Endothelial cell of umbilical vein (primary cell): ENCODE measurements around the gene BCO1. TPM values are rescaled to one million over a fixed set of nuclear protein-coding genes. Genes with fewer than 3 reads are reported as not detected.

Experiments used
- BruUV-seq: library from RNA; stranded (reverse); fragments of 400-500 nt; replicated peaks from 2 replicates; lab custom pipeline; 2021; lab: Mats Ljungman, UMichigan
- CTCF ChIA-PET: fragments of 300-600, 350-600 bp; sonication (Branson Sonifier 250); formaldehyde crosslinking; loops from one replicate; lab custom pipeline; 2021; ENCODE audit warnings: antibody characterized with exemption, inconsistent platforms; lab: Charles Lee
- POLR2A ChIA-PET: fragments of 300-600, 350-600 bp; sonication (Branson Sonifier 250); formaldehyde crosslinking; loops from one replicate; lab custom pipeline; 2021; ENCODE audit warnings: antibody characterized with exemption, inconsistent platforms; lab: Charles Lee
- DNase-seq: peaks from one replicate; pipeline ENCODE4 v3.0.0-alpha.2; 2011; ENCODE audit warnings: low read depth, low spot score
- FAIRE-seq: peaks from 2 replicates; lab custom pipeline; 2011; peaks lifted over from hg19 to GRCh38; lab: Jason Lieb, UNC
- H2AFZ ChIP-seq: 2 replicates; pipeline ENCODE4 v1.6.0; 2012; ENCODE audit warnings: low read depth, low read length, control low read depth, inconsistent platforms
- H3K27ac ChIP-seq: 2 replicates; pipeline ENCODE4 v1.5.1; 2011; ENCODE audit warnings: low read depth, mild to moderate bottlenecking, control low read depth, low read length, moderate library complexity; ENCODE audit not compliant: insufficient read depth
- H3K27me3 ChIP-seq, 2 experiments: 2 replicates each; pipeline versions ENCODE4 v1.6.0 to v1.6.1; 2011; ENCODE audit warnings: low read length in 2 of 2, mixed read lengths in 1 of 2; ENCODE audit not compliant: control insufficient read depth in 2 of 2, insufficient read depth in 2 of 2
- H3K36me3 ChIP-seq, 2 experiments: 2 replicates in 1 of 2; 3 replicates in 1 of 2; pipeline ENCODE4 v1.5.1; 2011; ENCODE audit warnings: low read length in 2 of 2, mild to moderate bottlenecking in 1 of 2, moderate library complexity in 1 of 2; ENCODE audit not compliant: control insufficient read depth in 2 of 2, insufficient read depth in 2 of 2; ENCODE audit errors: extremely low read depth in 1 of 2
- H3K4me1 ChIP-seq: 3 replicates; pipeline ENCODE4 v1.5.1; 2011; ENCODE audit warnings: mild to moderate bottlenecking, low read length; ENCODE audit not compliant: control insufficient read depth, insufficient read depth; ENCODE audit errors: extremely low read depth
- H3K4me2 ChIP-seq: 2 replicates; pipeline ENCODE4 v1.6.1; 2011; ENCODE audit warnings: low read length, control low read depth, mixed read lengths; ENCODE audit not compliant: insufficient read depth
- H3K4me3 ChIP-seq, 3 experiments: fragments of 200-600 bp in 1 of 3; sonication (generic), shearing (Covaris generic) in 1 of 3; replicated peaks in 1 of 3; 2 replicates each; pipeline ENCODE4 v1.5.1; 2011 to 2016; ENCODE audit warnings: control low read depth in 3 of 3, low read length in 3 of 3, mild to moderate bottlenecking in 2 of 3, inconsistent platforms in 1 of 3, low read depth in 1 of 3, moderate library complexity in 1 of 3; ENCODE audit not compliant: insufficient read depth in 1 of 3
- H3K79me2 ChIP-seq: 2 replicates; pipeline ENCODE4 v1.6.0; 2012; ENCODE audit warnings: low read length, inconsistent platforms; ENCODE audit not compliant: control insufficient read depth, insufficient read depth
- H3K9ac ChIP-seq: replicated peaks from 2 replicates; pipeline ENCODE3; 2011; ENCODE audit warnings: low read length, control low read depth; ENCODE audit not compliant: insufficient read depth; ENCODE audit errors: extremely low read depth
- H3K9me1 ChIP-seq: replicated peaks from 3 replicates; pipeline ENCODE4 v1.6.0; 2011; ENCODE audit warnings: mild to moderate bottlenecking, low read length; ENCODE audit not compliant: control insufficient read depth, insufficient read depth; ENCODE audit errors: extremely low read depth
- H3K9me3 ChIP-seq: replicated peaks from 2 replicates; pipeline ENCODE4 v1.5.1; 2012; ENCODE audit warnings: low read length, inconsistent platforms; ENCODE audit not compliant: control insufficient read depth, insufficient read depth
- H4K20me1 ChIP-seq: replicated peaks from 2 replicates; pipeline ENCODE3; 2011; ENCODE audit warnings: mild to moderate bottlenecking, low read length; ENCODE audit not compliant: control insufficient read depth, insufficient read depth; ENCODE audit errors: extremely low read depth
- CTCF ChIP-seq, 2 donors: IDR thresholded peaks; 1 replicate in 1 of 2; 2 replicates in 1 of 2; pipeline ENCODE4 v1.5.1; 2011; ENCODE audit warnings: low read length in 2 of 2, mild to moderate bottlenecking in 2 of 2, moderate library complexity in 2 of 2, control low read depth in 1 of 2, inconsistent platforms in 1 of 2, low read depth in 1 of 2; ENCODE audit not compliant: insufficient read depth in 1 of 2; ENCODE audit errors: extremely low read depth in 1 of 2
- EZH2 ChIP-seq: IDR thresholded peaks from 2 replicates; pipeline ENCODE4 v1.6.1; 2012; ENCODE audit warnings: borderline replicate concordance, low read depth, mild to moderate bottlenecking, moderate library complexity, low read length, inconsistent platforms; ENCODE audit not compliant: severe bottlenecking
- FOS ChIP-seq: IDR thresholded peaks from 2 replicates; pipeline ENCODE4 v1.6.1; 2011; ENCODE audit warnings: mild to moderate bottlenecking, low read length, moderate library complexity, borderline replicate concordance; ENCODE audit not compliant: insufficient read depth
- GATA2 ChIP-seq: IDR thresholded peaks from 2 replicates; pipeline ENCODE4 v1.7.0; 2011; ENCODE audit warnings: low read depth, mild to moderate bottlenecking, moderate library complexity, mixed read lengths, low read length; ENCODE audit not compliant: insufficient read length, insufficient read depth
- JUN ChIP-seq: IDR thresholded peaks from 2 replicates; pipeline ENCODE4 v1.6.1; 2011; ENCODE audit warnings: borderline replicate concordance, low read depth; ENCODE audit not compliant: insufficient read length, insufficient read depth
- MAX ChIP-seq: IDR thresholded peaks from 2 replicates; pipeline ENCODE4 v1.6.1; 2011; ENCODE audit not compliant: insufficient read depth, insufficient read length
- MYC ChIP-seq: IDR thresholded peaks from one replicate; pipeline ENCODE4 v1.6.1; 2011; ENCODE audit warnings: mild to moderate bottlenecking, low read depth, low read length
- POLR2A ChIP-seq: IDR thresholded peaks from 2 replicates; pipeline ENCODE4 v1.6.1; 2012; ENCODE audit warnings: low read depth, mild to moderate bottlenecking, control low read depth, low read length
- POLR2AphosphoS5 ChIP-seq: IDR thresholded peaks from 2 replicates; pipeline ENCODE4 v1.6.1; 2012; ENCODE audit warnings: low read depth, mild to moderate bottlenecking, control low read depth, low read length, moderate library complexity; ENCODE audit not compliant: insufficient read depth
- dilution Hi-C: fragments of 300-500 bp; cut with MboI; formaldehyde crosslinking; loops from one replicate; pipeline ENCODE4 v1.15.0; 2019; ENCODE audit warnings: low sequenced_read_pairs; ENCODE audit not compliant: extremely low pct_ligation_motif_present
- intact Hi-C: fragments of 100-400 bp; cut with micrococcal nuclease; formaldehyde crosslinking; loops from one replicate; pipeline ENCODE4 v1.10.0; 2022
- polyA plus RNA-seq, 4 experiments: library from polyadenylated mRNA; depleted of rRNA in 3 of 4; stranded (reverse) in 3 of 4; unstranded in 1 of 4; fragments of >200 nt; gene quantifications; 2 replicates each; pipeline versions ENCODE4 v1.2.1 to v1.2.3, GENCODE V29; 2011 to 2012; ENCODE audit warnings: missing spikeins in 1 of 4
- total RNA-seq: library from RNA; stranded (reverse); gene quantifications from 2 replicates; pipeline ENCODE4 v1.2.3, GENCODE V29; 2021

The BCO1 gene
- total and polyA plus RNA-seq, 2 donors (not counting 3 experiments of a cell fraction or from before 2014, with no cell fraction given) = not detected

GRCh38 chr16:81237942-81238295 is 570 bp upstream of the BCO1 start:
- intact Hi-C loops (no loop called here), dilution Hi-C loops (no loop called here)
- no TSS peak for BruUV-seq
- H3K79me2 ChIP-seq = no peaks in the 10 kb centered on the region
- no peaks in the 10 kb centered on the region for H3K4me1 ChIP-seq
- FAIRE-seq (no peak), DNase-seq (no peak)
- H3K36me3 ChIP-seq = no peaks in the 10 kb centered on the region
- no peaks in the 10 kb centered on the region for H3K9me3 ChIP-seq
- H4K20me1 ChIP-seq = no peaks in the 10 kb centered on the region
- H2AFZ ChIP-seq = no peak overlapping the region
- CTCF ChIA-PET = interaction anchor here (1.2 to 1.7 kb wide), 3 partner anchors 23 to 57 kb away, joined by 3 to 13 read pairs (median 6); no protein-coding TSS in a partner anchor
- H3K9me1 ChIP-seq = no peaks in the 10 kb centered on the region
- H3K4me3 ChIP-seq = no peak overlapping the region
- POLR2A ChIA-PET = no interaction called here
- no peak overlapping the region for H3K4me2 ChIP-seq
- no peak overlapping the region for H3K9ac ChIP-seq
- no peak overlapping the region for H3K27ac ChIP-seq
- H3K27me3 ChIP-seq = no peaks in the 10 kb centered on the region
- TF ChIP-seq MAX (no peak), CTCF (IDR thresholded peaks at IDR 0.05; ENCODE audit: extremely low read depth in 1 of 2, insufficient read depth in 1 of 2, low read depth in 1 of 2, low read length in 2 of 2) (no peak), POLR2AphosphoS5 (no peak)

- POLR2A ChIA-PET = no interaction called here
These were observed 1.1 kb downstream of the BCO1 start for GRCh38 chr16:81239367-81240121.

More at GRCh38 chr16:81239367-81240121, 1.1 kb downstream of the BCO1 start:
- Histone ChIP-seq H3K9me1 (no peaks in the 10 kb centered on the region), H3K9ac (no peak overlapping the region), H2AFZ (no peak overlapping the region), H4K20me1 (no peaks in the 10 kb centered on the region), H3K4me1 (no peaks in the 10 kb centered on the region), H3K27ac (no peak overlapping the region), H3K79me2 (no peaks in the 10 kb centered on the region), H3K36me3 (no peaks in the 10 kb centered on the region), H3K27me3 (no peaks in the 10 kb centered on the region), H3K9me3 (no peaks in the 10 kb centered on the region), H3K4me3 (no peak overlapping the region), H3K4me2 (no peak overlapping the region)
- dilution Hi-C loops = no loop called here
- TF ChIP-seq MAX = no peak
- TF ChIP-seq EZH2 = no peak
- TF ChIP-seq FOS = no peak
- no peak for TF ChIP-seq CTCF (IDR thresholded peaks at IDR 0.05; ENCODE audit: extremely low read depth in 1 of 2, insufficient read depth in 1 of 2, low read depth in 1 of 2, low read length in 2 of 2)
- TF ChIP-seq POLR2A = no peak
- TF ChIP-seq GATA2 = no peak
- no peak for TF ChIP-seq MYC
- no peak for TF ChIP-seq POLR2AphosphoS5
- TF ChIP-seq JUN = no peak
- BruUV-seq = no TSS peak
- intact Hi-C loops = no loop called here
- CTCF ChIA-PET = interaction anchor here (0.7 to 1.3 kb wide), 6 partner anchors 9 to 54 kb away, joined by 3 to 4 read pairs (median 3); no protein-coding TSS in a partner anchor
- DNase-seq (no peak), FAIRE-seq (no peak)
